ENCODE measurements around the gene UGP2. TPM values are rescaled to one million over a fixed set of nuclear protein-coding genes. Genes with fewer than 3 reads are reported as not detected.
A peak's percentile ranks its signal among the peaks of the same experiment; 100 is the strongest.

Gene UGP2
- polyA plus RNA-seq, 3 donors = 22.3 to 71.8 (median 49.9) TPM

GRCh38 chr2:63874204-63875130 lies 32.8 kb downstream of the UGP2 start:
- no peak for TF ChIP-seq CTCF (IDR thresholded peaks at IDR 0.05)
- no peaks in the 10 kb centered on the region for H3K9me3 ChIP-seq (replicated peaks in 1 of 2; ENCODE audit: control insufficient read depth in 1 of 2, insufficient read depth in 1 of 2, low read length in 2 of 2)
- no peaks in the 10 kb centered on the region for H3K4me1 ChIP-seq (ENCODE audit: control insufficient read depth in 1 of 2, insufficient read depth in 2 of 2, low read length in 2 of 2)
- intact Hi-C loops (cut with micrococcal nuclease) = no loop called here
- no peak overlapping the region for H3K4me3 ChIP-seq (replicated peaks in 1 of 3; ENCODE audit: low read depth in 2 of 3, low read length in 3 of 3)
- Mint-ChIP-seq H3K27me3 (ENCODE audit: low read depth in 3 of 3) (no peaks in the 10 kb centered on the region), H3K4me3 (no peak overlapping the region), H3K9me3 (no peaks in the 10 kb centered on the region), H3K27ac (peak overlapping the region in 3 of 7 donors; percentile 7 to 62 (median 55)), H3K4me1 (peaks cover 2% of the 10 kb centered on the region), H3K36me3 (peaks cover 46 to 72% of the 10 kb centered on the region in 2 donors)
- WGBS (ENCODE audit: insufficient coverage) = 97% methylated on average over 3 of the region's 5 CpGs
- H3K27me3 ChIP-seq (ENCODE audit: control insufficient read depth in 2 of 2, insufficient read depth in 2 of 2, low read length in 2 of 2) = no peaks in the 10 kb centered on the region
- H3K79me2 ChIP-seq (ENCODE audit: insufficient read depth, low read length) = peaks cover 63% of the 10 kb centered on the region
- H3K36me3 ChIP-seq (replicated peaks in 1 of 2; ENCODE audit: control insufficient read depth in 1 of 2, insufficient read depth in 2 of 2, low read length in 2 of 2) = peaks cover 24 to 85% of the 10 kb centered on the region in 2 donors
- DNase-seq = no peak
- H2AFZ ChIP-seq (ENCODE audit: insufficient read depth, low read depth, low read length, poor library complexity, severe bottlenecking) = no peak overlapping the region
- H3K27ac ChIP-seq (ENCODE audit: low read depth in 1 of 2, low read length in 2 of 2) = no peak overlapping the region
- no peak overlapping the region for H3K9ac ChIP-seq (ENCODE audit: insufficient read depth, low read length, poor library complexity, severe bottlenecking)
- peaks cover 37% of the 10 kb centered on the region for H4K20me1 ChIP-seq (ENCODE audit: insufficient read depth, low read length)
- H3K4me2 ChIP-seq (replicated peaks; ENCODE audit: extremely low read depth, low read length, poor library complexity, severe bottlenecking) = no peak overlapping the region

GRCh38 chr2:63875131-63875527 lies 33.4 kb downstream of the UGP2 start:
- H3K27me3 ChIP-seq (ENCODE audit: control insufficient read depth in 2 of 2, insufficient read depth in 2 of 2, low read length in 2 of 2) = no peaks in the 10 kb centered on the region
- H4K20me1 ChIP-seq (ENCODE audit: insufficient read depth, low read length) = peaks cover 36% of the 10 kb centered on the region
- H3K36me3 ChIP-seq (replicated peaks in 1 of 2; ENCODE audit: control insufficient read depth in 1 of 2, insufficient read depth in 2 of 2, low read length in 2 of 2) = peaks cover 24 to 82% of the 10 kb centered on the region in 2 donors
- no peak overlapping the region for H2AFZ ChIP-seq (ENCODE audit: insufficient read depth, low read depth, low read length, poor library complexity, severe bottlenecking)
- no CpG with 5 or more reads among the region's 1 CpG for WGBS (ENCODE audit: insufficient coverage)
- Mint-ChIP-seq H3K27ac (no peak overlapping the region), H3K27me3 (ENCODE audit: low read depth in 3 of 3) (no peaks in the 10 kb centered on the region), H3K36me3 (peaks cover 45 to 70% of the 10 kb centered on the region in 2 donors), H3K4me3 (no peak overlapping the region), H3K4me1 (peaks cover 2% of the 10 kb centered on the region), H3K9me3 (no peaks in the 10 kb centered on the region)
- no peak for TF ChIP-seq CTCF (IDR thresholded peaks at IDR 0.05)
- peaks cover 62% of the 10 kb centered on the region for H3K79me2 ChIP-seq (ENCODE audit: insufficient read depth, low read length)
- H3K9ac ChIP-seq (ENCODE audit: insufficient read depth, low read length, poor library complexity, severe bottlenecking) = no peak overlapping the region
- no peak overlapping the region for H3K27ac ChIP-seq (ENCODE audit: low read depth in 1 of 2, low read length in 2 of 2)
- no peaks in the 10 kb centered on the region for H3K4me1 ChIP-seq (ENCODE audit: control insufficient read depth in 1 of 2, insufficient read depth in 2 of 2, low read length in 2 of 2)
- intact Hi-C loops (cut with micrococcal nuclease) = no loop called here
- no peak for DNase-seq
- no peak overlapping the region for H3K4me3 ChIP-seq (replicated peaks in 1 of 3; ENCODE audit: low read depth in 2 of 3, low read length in 3 of 3)
- no peak overlapping the region for H3K4me2 ChIP-seq (replicated peaks; ENCODE audit: extremely low read depth, low read length, poor library complexity, severe bottlenecking)
- no peaks in the 10 kb centered on the region for H3K9me3 ChIP-seq (replicated peaks in 1 of 2; ENCODE audit: control insufficient read depth in 1 of 2, insufficient read depth in 1 of 2, low read length in 2 of 2)
